Caco-2 (cell line): ENCODE results near the gene STOX2. TPM values are rescaled to one million over a fixed set of nuclear protein-coding genes. Genes with fewer than 3 reads are reported as not detected.

ENCODE experiments used
- BruUV-seq: library from RNA; stranded (reverse); fragments of 400-500 nt; replicated peaks from 2 replicates; lab custom pipeline; 2021; lab: Mats Ljungman, UMichigan
- CTCF ChIA-PET: fragments of 300-600 bp; sonication (Branson Sonifier 250); formaldehyde crosslinking; loops from one replicate; lab custom pipeline; 2022; ENCODE audit warnings: antibody characterized with exemption; lab: Charles Lee
- POLR2A ChIA-PET: fragments of 300-600 bp; sonication (Branson Sonifier 250); formaldehyde crosslinking; loops from one replicate; lab custom pipeline; 2022; ENCODE audit warnings: antibody characterized with exemption; lab: Charles Lee
- DNase-seq, 2 experiments: peaks; one replicate each; pipeline versions ENCODE4 v3.0.0 to v3.0.0-alpha.2; 2020 to 2022
- H3K27me3 ChIP-seq: replicated peaks from 2 replicates; pipeline ENCODE4 v1.6.0; 2011; ENCODE audit warnings: low read length; ENCODE audit not compliant: control insufficient read depth, insufficient read depth
- H3K36me3 ChIP-seq: 2 replicates; pipeline ENCODE4 v1.5.1; 2011; ENCODE audit warnings: low read length; ENCODE audit not compliant: control insufficient read depth, insufficient read depth
- H3K4me1 ChIP-seq: fragments of 250-450 bp; sonication (Bioruptor Pico); 2 replicates; pipeline ENCODE4 v1.5.1; 2020; ENCODE audit warnings: mild to moderate bottlenecking
- H3K4me3 ChIP-seq: 2 replicates; pipeline ENCODE4 v1.5.1; 2011; ENCODE audit warnings: low read depth, mild to moderate bottlenecking, control low read depth, low read length
- H3K9me3 ChIP-seq: fragments of 250-450 bp; sonication (Bioruptor Pico); 2 replicates; pipeline ENCODE4 v1.5.1; 2020; ENCODE audit warnings: mild to moderate bottlenecking, moderate library complexity
- H3K27ac Mint-ChIP-seq: one replicate; pipeline ENCODE4 v1.8.0; 2022; ENCODE audit warnings: mixed read lengths; ENCODE audit not compliant: unreplicated experiment
- H3K27me3 Mint-ChIP-seq: one replicate; pipeline ENCODE4 v1.8.0; 2022; ENCODE audit warnings: mixed read lengths; ENCODE audit not compliant: insufficient read depth, unreplicated experiment
- H3K36me3 Mint-ChIP-seq: one replicate; pipeline ENCODE4 v1.8.0; 2022; ENCODE audit warnings: mild to moderate bottlenecking, mixed read lengths; ENCODE audit not compliant: insufficient read depth, unreplicated experiment
- H3K4me1 Mint-ChIP-seq: one replicate; pipeline ENCODE4 v1.8.0; 2022; ENCODE audit warnings: low read depth, mixed read lengths; ENCODE audit not compliant: unreplicated experiment
- H3K4me3 Mint-ChIP-seq: one replicate; pipeline ENCODE4 v1.8.0; 2022; ENCODE audit warnings: mild to moderate bottlenecking, moderate library complexity, mixed read lengths; ENCODE audit not compliant: unreplicated experiment
- H3K9me3 Mint-ChIP-seq: one replicate; pipeline ENCODE4 v1.8.0; 2022; ENCODE audit warnings: mixed read lengths; ENCODE audit not compliant: unreplicated experiment
- CTCF ChIP-seq, 2 experiments: fragments of 200-600 bp in 1 of 2; IDR thresholded peaks; 1 replicate in 1 of 2; 2 replicates in 1 of 2; pipeline versions ENCODE4 v1.5.1 to v1.8.0; 2011 to 2022; ENCODE audit warnings: antibody characterized with exemption in 1 of 2, control low read depth in 1 of 2, inconsistent platforms in 1 of 2, low read depth in 1 of 2, low read length in 1 of 2, mild to moderate bottlenecking in 1 of 2, moderate library complexity in 1 of 2; ENCODE audit not compliant: insufficient read depth in 1 of 2, severe bottlenecking in 1 of 2, unreplicated experiment in 1 of 2
- intact Hi-C: fragments of 100-400 bp; cut with micrococcal nuclease; formaldehyde crosslinking; loops from one replicate; pipeline ENCODE4 v1.10.0; 2022; ENCODE audit not compliant: unreplicated experiment
- total RNA-seq: library from RNA; stranded (reverse); gene quantifications from 2 replicates; pipeline ENCODE4 v1.2.3, GENCODE V29; 2022

The STOX2 gene
- total RNA-seq, 1 experiment from 2014 or later: 1.8 TPM

- no peaks in the 10 kb centered on the region for H3K36me3 ChIP-seq
- H3K4me3 Mint-ChIP-seq: no peak overlapping the region
- no peak for DNase-seq
- H3K4me1 Mint-ChIP-seq: no peaks in the 10 kb centered on the region
- no peaks in the 10 kb centered on the region for H3K4me1 ChIP-seq
- ChIA-PET CTCF (no interaction called here), POLR2A (no interaction called here)
- no peak overlapping the region for H3K27ac Mint-ChIP-seq
- no peak for TF ChIP-seq CTCF (IDR thresholded peaks at IDR 0.05; ENCODE audit: insufficient read depth in 1 of 2, low read depth in 1 of 2, low read length in 1 of 2, severe bottlenecking in 1 of 2, unreplicated experiment in 1 of 2)
- no TSS peak for BruUV-seq
- H3K9me3 ChIP-seq: no peaks in the 10 kb centered on the region
- H3K27me3 Mint-ChIP-seq: peaks cover 22% of the 10 kb centered on the region
- H3K4me3 ChIP-seq: no peak overlapping the region
- H3K27me3 ChIP-seq: no peaks in the 10 kb centered on the region
- intact Hi-C loops: no loop called here
- H3K9me3 Mint-ChIP-seq: peaks cover 19% of the 10 kb centered on the region
- no peaks in the 10 kb centered on the region for H3K36me3 Mint-ChIP-seq
Observed at GRCh38 chr4:183897193-183897592, 7.9 kb upstream of the STOX2 start.

- TF ChIP-seq CTCF (IDR thresholded peaks at IDR 0.05; ENCODE audit: insufficient read depth in 1 of 2, low read depth in 1 of 2, low read length in 1 of 2, severe bottlenecking in 1 of 2, unreplicated experiment in 1 of 2): no peak
- Mint-ChIP-seq H3K4me3 (no peak overlapping the region), H3K9me3 (peaks cover 19% of the 10 kb centered on the region), H3K27ac (no peak overlapping the region), H3K27me3 (peaks cover 26% of the 10 kb centered on the region), H3K4me1 (no peaks in the 10 kb centered on the region), H3K36me3 (no peaks in the 10 kb centered on the region)
- H3K9me3 ChIP-seq: no peaks in the 10 kb centered on the region
- H3K4me3 ChIP-seq: no peak overlapping the region
- no peak for DNase-seq
- H3K27me3 ChIP-seq: no peaks in the 10 kb centered on the region
- intact Hi-C loops: no loop called here
- H3K36me3 ChIP-seq: no peaks in the 10 kb centered on the region
- H3K4me1 ChIP-seq: no peaks in the 10 kb centered on the region
- ChIA-PET POLR2A (no interaction called here), CTCF (no interaction called here)
- no TSS peak for BruUV-seq
Observed at GRCh38 chr4:183898456-183898855, 6.7 kb upstream of the STOX2 start.

- no peaks in the 10 kb centered on the region for H3K27me3 ChIP-seq
- no peaks in the 10 kb centered on the region for H3K36me3 ChIP-seq
- intact Hi-C loops: no loop called here
- H3K27ac Mint-ChIP-seq: no peak overlapping the region
- no peaks in the 10 kb centered on the region for H3K4me1 ChIP-seq
- H3K27me3 Mint-ChIP-seq: peaks cover 20% of the 10 kb centered on the region
- ChIA-PET CTCF (no interaction called here), POLR2A (no interaction called here)
- H3K4me1 Mint-ChIP-seq: no peaks in the 10 kb centered on the region
- H3K36me3 Mint-ChIP-seq: no peaks in the 10 kb centered on the region
- no peaks in the 10 kb centered on the region for H3K9me3 ChIP-seq
- DNase-seq: no peak
- BruUV-seq: no TSS peak
- TF ChIP-seq CTCF (IDR thresholded peaks at IDR 0.05; ENCODE audit: insufficient read depth in 1 of 2, low read depth in 1 of 2, low read length in 1 of 2, severe bottlenecking in 1 of 2, unreplicated experiment in 1 of 2): no peak
- peaks cover 16% of the 10 kb centered on the region for H3K9me3 Mint-ChIP-seq
- no peak overlapping the region for H3K4me3 Mint-ChIP-seq
- H3K4me3 ChIP-seq: no peak overlapping the region
Observed at GRCh38 chr4:183903021-183903760, 1.9 kb upstream of the STOX2 start.
